Amygdala (tissue), 56 donors: ENCODE data around the gene CNGA2.

ENCODE experiments used
- DNase-seq, 56 donors: peaks; one replicate each; lab custom pipeline; 2025; lab: John Stamatoyannopoulos, UW

Gene CNGA2

GRCh38 chrX:151793886-151794285, 59.3 kb downstream of the CNGA2 start:
- DNase-seq, result no peak
